H1 (cell line): ENCODE results near the gene ZNF511. TPM values are rescaled to one million over a fixed set of nuclear protein-coding genes. Genes with fewer than 3 reads are reported as not detected.

Experiments
- BACH1 ChIP-seq: IDR thresholded peaks from 2 replicates; pipeline ENCODE4 v1.6.1; 2012; ENCODE audit warnings: low read length, improper control_type of control experiment
- CBX8 ChIP-seq: fragments of 300-800, 300-1000 bp; sonication (generic); IDR thresholded peaks from 2 replicates; pipeline ENCODE4 v1.7.1; 2016; ENCODE audit warnings: low read depth, low read length, borderline replicate concordance
- CHD2 ChIP-seq: IDR thresholded peaks from 2 replicates; pipeline ENCODE4 v1.6.1; 2012; ENCODE audit warnings: low read length, improper control_type of control experiment
- EZH2 ChIP-seq: fragments of 200-600 bp; sonication (generic); IDR thresholded peaks from 2 replicates; pipeline ENCODE4 v1.7.1; 2012; ENCODE audit warnings: low read depth, mild to moderate bottlenecking, moderate library complexity, low read length, inconsistent platforms; ENCODE audit not compliant: severe bottlenecking
- GTF2F1 ChIP-seq: IDR thresholded peaks from 2 replicates; pipeline ENCODE4 v1.6.1; 2012; ENCODE audit warnings: low read depth, low read length, improper control_type of control experiment, borderline replicate concordance
- HDAC6 ChIP-seq: IDR thresholded peaks from one replicate; pipeline ENCODE4 v1.7.1; 2012; ENCODE audit warnings: low read depth, mild to moderate bottlenecking, inconsistent platforms, low read length, moderate library complexity
- KDM4A ChIP-seq: IDR thresholded peaks from one replicate; pipeline ENCODE4 v1.7.1; 2012; ENCODE audit warnings: low read depth, mild to moderate bottlenecking, moderate library complexity, low read length, inconsistent platforms; ENCODE audit not compliant: severe bottlenecking
- NANOG ChIP-seq: IDR thresholded peaks from 2 replicates; pipeline ENCODE4 v1.6.1; 2011; ENCODE audit warnings: low read length, low read depth, mild to moderate bottlenecking, inconsistent platforms; ENCODE audit not compliant: insufficient read depth, poor library complexity, severe bottlenecking
- POLR2A ChIP-seq, 2 experiments: IDR thresholded peaks; 1 replicate in 1 of 2; 2 replicates in 1 of 2; pipeline ENCODE4 v1.6.1; 2011; ENCODE audit warnings: low read depth in 2 of 2, low read length in 2 of 2, mild to moderate bottlenecking in 2 of 2; ENCODE audit errors: control extremely low read depth in 1 of 2
- RBBP5 ChIP-seq: IDR thresholded peaks from 2 replicates; pipeline ENCODE4 v1.7.1; 2012; ENCODE audit warnings: low read depth, mild to moderate bottlenecking, inconsistent platforms, low read length, moderate library complexity, borderline replicate concordance
- RXRA ChIP-seq: IDR thresholded peaks from 2 replicates; pipeline ENCODE4 v1.6.1; 2011; ENCODE audit warnings: low read depth, mild to moderate bottlenecking, low read length, moderate library complexity; ENCODE audit not compliant: insufficient read depth
- SIX5 ChIP-seq: IDR thresholded peaks from 2 replicates; pipeline ENCODE4 v1.6.1; 2011; ENCODE audit warnings: mild to moderate bottlenecking, low read depth, low read length
- SP1 ChIP-seq: IDR thresholded peaks from 2 replicates; pipeline ENCODE4 v1.6.1; 2011; ENCODE audit warnings: low read depth, low read length
- SP2 ChIP-seq: IDR thresholded peaks from 2 replicates; pipeline ENCODE4 v1.6.1; 2012; ENCODE audit warnings: mild to moderate bottlenecking, low read length, inconsistent platforms
- SUZ12 ChIP-seq: fragments of 200-600 bp; sonication (generic); IDR thresholded peaks from 2 replicates; pipeline ENCODE4 v1.6.1; 2012; ENCODE audit warnings: mild to moderate bottlenecking, inconsistent platforms, low read length, moderate library complexity, mixed read lengths
- TEAD4 ChIP-seq: IDR thresholded peaks from 2 replicates; pipeline ENCODE4 v1.6.1; 2012; ENCODE audit warnings: low read depth, low read length, inconsistent platforms, mixed read lengths
- polyA plus RNA-seq, 7 experiments: library from polyadenylated mRNA; depleted of rRNA in 3 of 7; stranded (reverse) in 5 of 7; unstranded in 2 of 7; fragments of >200 nt in 5 of 7; fragments of 200-250 nt in 2 of 7; gene quantifications; 1 replicate in 5 of 7; 2 replicates in 1 of 7; 4 replicates in 1 of 7; pipeline versions ENCODE4 v1.2.1 to v1.2.3, GENCODE V29; 2011 to 2013; ENCODE audit warnings: missing spikeins in 2 of 7, mixed read lengths in 2 of 7
- total RNA-seq: library from RNA; stranded (reverse); fragmentation: NEBNext Ultra II Directional; extraction: Animal tissue kit (Norgen Biotek cat#: 25700); gene quantifications from 2 replicates; pipeline ENCODE4 v1.2.1, GENCODE V29; 2021
- TF ChIP-seq, protein P1 (sequence below), 3 experiments: IDR thresholded peaks; 1 replicate in 2 of 3; 2 replicates in 1 of 3; pipeline versions ENCODE4 v1.5.1 to v1.6.1; 2011; ENCODE audit warnings: low read length in 3 of 3, mild to moderate bottlenecking in 3 of 3, inconsistent platforms in 2 of 3, low read depth in 1 of 3, moderate library complexity in 1 of 3; ENCODE audit not compliant: insufficient read depth in 1 of 3; ENCODE audit errors: control extremely low read depth in 1 of 3
- TF ChIP-seq, protein P2 (sequence below): IDR thresholded peaks from 2 replicates; pipeline ENCODE4 v1.6.1; 2011; ENCODE audit warnings: low read depth, mild to moderate bottlenecking, low read length; ENCODE audit not compliant: insufficient read depth
- TF ChIP-seq, protein P3 (sequence below): IDR thresholded peaks from 2 replicates; pipeline ENCODE4 v1.6.1; 2012; ENCODE audit warnings: inconsistent platforms

The ZNF511 gene
- total and polyA plus RNA-seq, 2 of the 8 experiments (the other 6 are each of a cell fraction or from before 2014, with no cell fraction given) = 55.4 to 71.7 TPM

DNA sequence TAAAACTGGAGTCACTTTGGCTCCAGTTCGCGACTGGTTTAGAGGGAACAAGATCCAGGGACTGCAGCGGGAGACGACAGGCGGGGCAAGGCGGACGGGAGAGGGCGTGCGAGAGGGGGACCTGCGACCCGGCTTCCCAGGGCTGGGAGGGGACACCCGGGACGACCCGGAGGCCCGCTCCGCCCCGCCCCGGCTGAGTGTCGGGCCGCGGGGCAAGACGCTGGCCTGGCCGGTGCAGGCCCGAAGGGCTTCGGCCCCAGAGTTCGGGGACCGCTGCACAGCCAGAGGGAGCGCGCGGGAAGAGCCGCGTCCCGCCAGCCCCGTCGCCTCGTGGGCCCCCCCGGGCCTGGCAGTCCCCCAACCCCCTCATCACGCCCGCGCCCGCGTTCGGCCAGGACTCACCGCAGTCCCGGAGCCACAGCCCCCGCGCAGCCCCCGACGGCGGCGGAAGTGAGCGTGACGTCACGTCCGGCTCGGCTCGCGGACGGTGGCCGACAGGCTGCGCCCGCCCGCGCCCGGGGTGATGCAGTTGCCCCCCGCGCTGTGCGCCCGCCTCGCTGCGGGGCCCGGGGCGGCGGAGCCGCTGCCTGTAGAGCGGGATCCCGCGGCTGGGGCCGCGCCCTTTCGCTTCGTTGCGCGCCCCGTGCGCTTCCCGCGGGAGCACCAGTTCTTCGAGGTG is at the start of gene ZNF511, which contains the start of gene TUBGCP2 (continued):
- TF ChIP-seq HDAC6 (no peak), KDM4A (peak; percentile 85), EZH2 (no peak), POLR2A (IDR thresholded peaks at IDR 0.05; ENCODE audit: control extremely low read depth in 1 of 2, low read depth in 2 of 2, low read length in 2 of 2) (peak; percentile 74 to 85), BACH1 (no peak), RBBP5 (peak; percentile 80), SP2 (no peak), NANOG (no peak), SP1 (no peak), CHD2 (no peak), TEAD4 (no peak), CBX8 (no peak), SIX5 (no peak), RXRA (no peak), SUZ12 (no peak), GTF2F1 (no peak)
- TF ChIP-seq, protein P1, sequence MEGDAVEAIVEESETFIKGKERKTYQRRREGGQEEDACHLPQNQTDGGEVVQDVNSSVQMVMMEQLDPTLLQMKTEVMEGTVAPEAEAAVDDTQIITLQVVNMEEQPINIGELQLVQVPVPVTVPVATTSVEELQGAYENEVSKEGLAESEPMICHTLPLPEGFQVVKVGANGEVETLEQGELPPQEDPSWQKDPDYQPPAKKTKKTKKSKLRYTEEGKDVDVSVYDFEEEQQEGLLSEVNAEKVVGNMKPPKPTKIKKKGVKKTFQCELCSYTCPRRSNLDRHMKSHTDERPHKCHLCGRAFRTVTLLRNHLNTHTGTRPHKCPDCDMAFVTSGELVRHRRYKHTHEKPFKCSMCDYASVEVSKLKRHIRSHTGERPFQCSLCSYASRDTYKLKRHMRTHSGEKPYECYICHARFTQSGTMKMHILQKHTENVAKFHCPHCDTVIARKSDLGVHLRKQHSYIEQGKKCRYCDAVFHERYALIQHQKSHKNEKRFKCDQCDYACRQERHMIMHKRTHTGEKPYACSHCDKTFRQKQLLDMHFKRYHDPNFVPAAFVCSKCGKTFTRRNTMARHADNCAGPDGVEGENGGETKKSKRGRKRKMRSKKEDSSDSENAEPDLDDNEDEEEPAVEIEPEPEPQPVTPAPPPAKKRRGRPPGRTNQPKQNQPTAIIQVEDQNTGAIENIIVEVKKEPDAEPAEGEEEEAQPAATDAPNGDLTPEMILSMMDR (IDR thresholded peaks at IDR 0.05; ENCODE audit: control extremely low read depth in 1 of 3, insufficient read depth in 1 of 3, low read depth in 1 of 3, low read length in 3 of 3) = peak in 1 of 3 experiments; percentile 32; a peak in 1 of 4 replicates
- TF ChIP-seq, protein P2, sequence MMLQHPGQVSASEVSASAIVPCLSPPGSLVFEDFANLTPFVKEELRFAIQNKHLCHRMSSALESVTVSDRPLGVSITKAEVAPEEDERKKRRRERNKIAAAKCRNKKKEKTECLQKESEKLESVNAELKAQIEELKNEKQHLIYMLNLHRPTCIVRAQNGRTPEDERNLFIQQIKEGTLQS = no peak
- TF ChIP-seq, protein P3, sequence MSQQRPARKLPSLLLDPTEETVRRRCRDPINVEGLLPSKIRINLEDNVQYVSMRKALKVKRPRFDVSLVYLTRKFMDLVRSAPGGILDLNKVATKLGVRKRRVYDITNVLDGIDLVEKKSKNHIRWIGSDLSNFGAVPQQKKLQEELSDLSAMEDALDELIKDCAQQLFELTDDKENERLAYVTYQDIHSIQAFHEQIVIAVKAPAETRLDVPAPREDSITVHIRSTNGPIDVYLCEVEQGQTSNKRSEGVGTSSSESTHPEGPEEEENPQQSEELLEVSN = no peak; the same call in 1 of the 2 replicates
